ENCODE results near the gene FAM170B.

GRCh38 chr10:49082766-49083165 is 51.1 kb downstream of the FAM170B start:
- TF ChIP-seq CTCF (IDR thresholded peaks at IDR 0.05) (no peak), JUND (IDR thresholded peaks at IDR 0.05) (no peak), SIN3A (IDR thresholded peaks at IDR 0.05; ENCODE audit: borderline replicate concordance, low read depth, low read length) (no peak), USF1 (IDR thresholded peaks at IDR 0.05; ENCODE audit: borderline replicate concordance, low read depth) (no peak), REST (IDR thresholded peaks at IDR 0.05; ENCODE audit: low read depth, low read length) (no peak), NRF1 (IDR thresholded peaks at IDR 0.05; ENCODE audit: low read depth, low read length) (no peak), YY1 (IDR thresholded peaks at IDR 0.05; ENCODE audit: low read depth) (no peak)
- TF ChIP-seq, protein P1, sequence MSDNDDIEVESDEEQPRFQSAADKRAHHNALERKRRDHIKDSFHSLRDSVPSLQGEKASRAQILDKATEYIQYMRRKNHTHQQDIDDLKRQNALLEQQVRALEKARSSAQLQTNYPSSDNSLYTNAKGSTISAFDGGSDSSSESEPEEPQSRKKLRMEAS (IDR thresholded peaks at IDR 0.05; ENCODE audit: low read depth) = no peak

All from SK-N-SH (cell line).